NCI-H2081 (cell line): ENCODE results near the gene LHFPL5.

ENCODE experiments used
- DNase-seq, 2 experiments: peaks; one replicate each; lab custom pipeline; 2025; lab: John Stamatoyannopoulos, UW

LHFPL5 gene

GRCh38 chr6:35794536-35795452 is 10.4 kb upstream of the LHFPL5 start:
- no peak for DNase-seq

DNA sequence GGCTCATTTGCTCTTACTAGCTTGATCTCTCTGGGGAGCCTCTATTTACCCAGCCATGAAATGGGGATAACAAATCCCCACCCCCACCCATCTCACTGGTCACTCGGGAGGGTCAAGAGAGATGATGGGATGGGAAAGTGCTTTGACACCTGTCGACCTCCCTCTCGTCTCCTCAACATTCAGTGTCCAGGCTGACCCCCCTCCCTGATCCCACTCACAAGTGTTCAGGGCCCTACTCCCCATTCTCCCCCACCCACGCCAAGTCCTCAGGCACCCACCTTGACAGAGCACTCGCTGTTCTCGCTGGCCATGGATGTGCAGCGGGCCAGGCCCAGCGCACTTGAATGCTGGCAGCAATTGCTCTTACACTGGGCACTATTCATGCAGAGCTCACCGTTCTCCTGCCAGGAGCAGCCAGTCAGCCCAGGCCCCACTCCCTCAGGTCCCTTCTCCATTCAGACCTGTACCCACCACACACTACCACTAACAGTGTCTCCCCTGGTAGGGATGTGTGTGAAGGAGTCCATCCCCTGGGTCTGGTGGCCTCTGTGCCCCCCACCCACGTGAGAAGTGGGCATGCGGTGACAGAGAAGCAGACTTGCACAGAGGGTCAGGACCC is 9.6 kb upstream of the LHFPL5 start:
- DNase-seq = no peak

GRCh38 chr6:35796236-35796635 is 8.9 kb upstream of the LHFPL5 start:
- no peak for DNase-seq

DNA sequence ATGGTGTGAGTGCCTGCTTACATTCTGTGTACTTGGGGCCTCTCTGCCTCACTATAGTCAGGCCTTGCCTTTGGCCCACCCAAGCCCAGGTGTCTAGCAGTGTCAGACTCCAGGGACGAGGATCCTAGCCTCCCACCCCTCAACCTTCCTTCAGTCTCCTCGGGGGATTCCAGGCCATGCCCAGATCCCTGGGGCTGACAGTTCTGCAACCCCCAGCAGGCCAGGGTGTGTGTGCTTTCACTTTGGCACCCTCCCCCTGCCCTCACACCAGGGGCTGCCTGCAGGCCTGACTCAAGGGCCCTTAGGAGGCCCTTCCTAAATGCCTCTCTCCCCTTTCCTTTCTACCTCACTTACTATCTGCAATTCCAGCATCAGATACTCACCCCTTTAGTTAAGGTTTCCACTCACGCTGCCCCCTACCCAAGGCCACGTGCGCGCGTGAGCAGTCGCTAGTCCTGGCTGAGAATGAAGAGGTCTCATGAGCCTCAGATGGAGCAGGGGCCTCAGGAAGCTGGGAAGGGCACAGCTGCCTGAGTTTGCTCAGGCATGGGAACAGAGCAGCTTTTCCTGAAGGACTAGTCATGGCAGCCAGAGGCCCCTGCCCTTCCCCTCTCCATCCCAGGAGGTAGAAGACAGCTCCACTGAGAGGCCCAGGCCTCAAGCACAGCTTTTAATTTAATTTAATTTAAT is 7.2 kb upstream of the LHFPL5 start:
- DNase-seq = no peak

- no peak for DNase-seq
Observed at GRCh38 chr6:35798706-35799105, 6.4 kb upstream of the LHFPL5 start.

GRCh38 chr6:35801148-35801547 is 4.0 kb upstream of the LHFPL5 start:
- DNase-seq = no peak

DNA sequence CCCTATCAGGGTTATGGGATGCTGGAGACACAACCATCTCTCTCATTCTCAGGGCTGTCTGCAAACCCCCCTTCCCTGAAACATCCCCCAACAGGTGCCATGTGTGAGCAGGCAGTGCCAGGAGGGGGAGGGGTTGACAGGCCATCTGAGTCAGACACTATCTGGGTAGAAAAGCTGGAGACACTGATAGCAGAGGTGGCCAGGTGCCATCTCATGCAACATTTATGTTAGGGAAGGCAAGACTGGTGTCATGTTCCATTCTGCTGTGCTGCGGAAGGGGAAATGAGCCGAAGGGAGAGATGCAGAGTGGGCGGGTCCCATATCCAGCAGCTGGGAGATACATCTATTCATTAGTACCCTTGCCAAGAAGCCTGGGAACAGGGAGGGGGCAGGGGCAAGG is 3.5 kb downstream of the LHFPL5 start:
- DNase-seq = peak; percentile 78 to 89

- DNase-seq = no peak
Observed at GRCh38 chr6:35809809-35810208, 4.7 kb downstream of the LHFPL5 start.

- no peak for DNase-seq
Observed at GRCh38 chr6:35810971-35811698, 6.0 kb downstream of the LHFPL5 start.

- no peak for DNase-seq
Observed at GRCh38 chr6:35811699-35811995, 6.5 kb downstream of the LHFPL5 start.

DNA sequence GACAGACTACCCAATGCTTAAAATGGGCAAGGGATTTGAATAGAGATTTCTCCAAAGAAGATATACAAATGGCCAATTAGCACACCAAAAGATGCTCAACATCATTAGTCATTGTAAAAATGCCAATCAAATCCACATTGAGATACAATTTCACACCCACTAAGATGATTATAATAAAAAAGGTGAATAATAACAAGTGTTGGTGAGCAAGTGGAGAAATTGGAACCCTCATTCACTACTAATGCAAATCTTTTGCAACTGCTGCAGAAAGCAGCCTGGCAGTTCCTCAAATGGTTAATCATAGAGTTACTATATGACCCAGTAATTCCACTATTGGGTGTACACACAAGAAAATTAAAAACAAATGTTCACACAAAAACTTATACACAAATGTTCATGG is 12.4 kb downstream of the LHFPL5 start:
- no peak for DNase-seq

GRCh38 chr6:35823601-35824000 is 18.4 kb downstream of the LHFPL5 start:
- DNase-seq = no peak

DNA sequence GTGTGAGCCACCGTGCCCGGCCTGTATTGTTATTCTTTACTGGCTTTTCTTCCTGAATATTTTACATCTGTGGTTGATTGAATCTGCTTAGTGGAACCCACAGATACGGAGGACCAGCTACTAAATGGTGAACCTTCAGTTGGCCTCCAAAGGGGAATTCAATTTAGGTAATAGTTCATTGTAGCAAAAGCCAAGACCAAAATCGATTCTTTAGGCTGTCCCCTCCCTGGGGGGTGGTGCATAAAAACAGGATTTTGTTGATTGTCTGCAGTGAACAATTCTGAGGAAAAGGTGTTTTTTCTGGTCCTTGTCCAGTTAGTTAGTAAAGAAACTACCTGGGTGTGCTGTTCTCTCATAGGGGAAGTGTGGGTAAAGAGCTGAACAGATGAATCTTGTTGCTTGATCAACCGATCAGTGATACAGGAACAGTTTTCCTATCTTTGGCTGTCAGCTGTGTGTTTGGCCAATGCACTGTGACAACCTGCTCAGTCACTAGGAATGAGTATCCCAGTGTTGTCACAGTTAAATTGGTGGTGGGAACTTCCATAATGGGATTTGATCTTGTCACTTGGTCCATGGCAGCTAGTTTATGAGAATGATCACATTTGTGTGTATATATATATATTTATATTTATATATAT is 19.5 kb downstream of the LHFPL5 start:
- no peak for DNase-seq

GRCh38 chr6:35829306-35829705 is 24.2 kb downstream of the LHFPL5 start:
- no peak for DNase-seq

- DNase-seq = no peak
Observed at GRCh38 chr6:35831257-35832007, 26.3 kb downstream of the LHFPL5 start.

DNA sequence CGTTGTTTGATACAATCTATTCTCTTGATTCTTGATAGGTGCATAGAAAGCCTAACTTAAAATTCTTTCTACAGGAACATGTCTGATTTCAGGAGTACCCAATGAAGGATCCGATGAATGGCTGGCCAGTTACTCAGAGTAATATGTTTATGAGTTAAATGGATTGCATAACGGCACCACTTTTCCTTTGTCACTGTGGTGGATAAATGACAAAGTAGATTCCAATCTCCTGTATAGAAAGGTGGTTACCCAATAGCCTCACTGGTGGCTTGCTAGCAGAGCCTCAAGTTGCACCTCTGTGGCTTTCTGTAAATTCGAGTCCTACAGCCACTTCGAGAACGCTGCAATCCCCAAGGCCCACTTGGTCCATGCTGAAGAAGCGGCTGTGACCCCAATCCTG is 28.4 kb downstream of the LHFPL5 start:
- DNase-seq = peak in 1 of 2 experiments; percentile 37

- no peak for DNase-seq
Observed at GRCh38 chr6:35839019-35839418, 33.9 kb downstream of the LHFPL5 start.

GRCh38 chr6:35842381-35842780 is 37.2 kb downstream of the LHFPL5 start:
- DNase-seq = no peak

DNA sequence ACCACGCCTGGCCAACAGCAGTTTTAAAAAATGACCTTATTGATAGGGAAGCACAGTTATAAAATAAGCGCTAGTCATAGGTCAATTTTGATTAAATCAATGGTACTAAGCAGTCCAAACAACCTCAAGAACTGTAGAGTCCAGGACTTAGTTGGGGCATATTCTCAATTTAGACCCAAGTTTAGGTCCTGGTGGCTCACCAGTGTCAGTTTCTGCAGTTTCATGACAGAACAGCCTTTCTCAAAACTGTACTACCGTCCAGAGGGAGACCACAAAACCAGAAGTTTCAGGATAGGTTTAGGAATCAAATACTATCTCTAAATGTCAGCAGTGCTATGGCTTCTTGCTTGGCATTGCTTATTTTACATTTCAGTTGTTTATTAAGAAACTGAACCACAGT is 39.1 kb downstream of the LHFPL5 start:
- no peak for DNase-seq

DNA sequence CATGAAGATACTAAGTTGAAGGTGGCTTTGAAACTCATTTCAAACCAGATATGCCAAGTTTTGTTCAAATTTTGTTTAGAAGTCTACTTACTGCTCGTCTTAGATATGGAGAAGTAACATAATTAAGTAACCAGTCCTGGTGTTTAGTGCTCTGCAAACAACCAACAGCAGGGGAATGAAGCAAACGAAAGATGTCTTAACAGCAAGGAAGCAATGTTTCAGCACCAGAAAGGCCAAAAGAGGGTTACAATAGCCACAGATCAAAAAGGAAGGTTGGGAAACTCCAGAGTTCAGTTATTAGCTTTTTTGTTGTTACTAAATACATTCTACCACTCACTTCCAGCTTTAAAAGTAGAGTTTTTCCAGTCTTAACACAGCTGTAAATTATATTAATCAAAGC is 45.1 kb downstream of the LHFPL5 start:
- DNase-seq = no peak

- DNase-seq = no peak
Observed at GRCh38 chr6:35852994-35853393, 47.8 kb downstream of the LHFPL5 start.
